WI38 (cell line): ENCODE results near the gene AGR2.

Experiments
- H3K4me3 ChIP-seq: 2 replicates; pipeline ENCODE4 v1.5.1; 2011; ENCODE audit warnings: low read depth, mild to moderate bottlenecking, control low read depth, low read length
- CTCF ChIP-seq: IDR thresholded peaks from 2 replicates; pipeline ENCODE4 v1.5.1; 2012; ENCODE audit warnings: low read depth, mild to moderate bottlenecking, control low read depth, low read length

AGR2 gene

DNA sequence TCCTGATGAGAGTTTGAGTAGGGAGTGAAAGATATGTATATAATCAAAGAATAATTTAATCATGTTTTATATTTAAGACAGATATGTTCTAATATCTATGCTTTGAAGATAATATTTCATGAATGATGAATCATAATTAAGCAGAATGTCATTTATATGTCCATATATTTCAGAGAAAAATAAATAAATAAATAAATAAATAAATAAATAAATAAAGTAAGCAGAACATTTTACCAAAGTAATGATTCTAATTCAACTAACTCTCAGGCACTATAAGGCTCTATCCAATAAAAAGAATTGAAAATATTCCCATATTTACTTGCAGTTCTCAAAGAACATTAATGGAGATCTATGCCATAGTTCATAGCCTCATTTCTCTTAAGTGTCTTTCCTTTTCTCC lies 40.9 kb upstream of the AGR2 start:
- no peak overlapping the region for H3K4me3 ChIP-seq
- no peak for TF ChIP-seq CTCF

DNA sequence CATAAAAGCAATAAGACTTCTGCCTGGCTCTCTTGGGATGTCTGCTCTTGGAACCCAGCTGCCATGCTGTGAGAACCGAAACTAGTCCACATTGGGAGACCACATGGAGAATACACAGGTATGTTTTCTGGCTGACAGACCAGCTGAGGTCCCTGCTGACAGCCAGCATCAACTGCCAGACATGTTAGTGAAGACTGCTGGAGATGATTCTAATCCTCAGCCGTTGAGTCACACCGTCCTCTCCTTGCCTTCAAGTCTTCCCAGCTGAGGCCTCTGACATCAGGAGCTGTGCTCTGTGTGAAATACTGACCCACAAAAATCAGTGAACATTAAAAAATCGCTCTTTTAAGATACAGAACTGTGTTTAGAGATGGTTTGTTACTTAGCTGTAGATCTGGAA lies 36.9 kb upstream of the AGR2 start:
- TF ChIP-seq CTCF, result no peak
- no peak overlapping the region for H3K4me3 ChIP-seq

- H3K4me3 ChIP-seq, result no peak overlapping the region
- TF ChIP-seq CTCF, result no peak
Measured at GRCh38 chr7:16840094-16840493, 35.3 kb upstream of the AGR2 start.

DNA sequence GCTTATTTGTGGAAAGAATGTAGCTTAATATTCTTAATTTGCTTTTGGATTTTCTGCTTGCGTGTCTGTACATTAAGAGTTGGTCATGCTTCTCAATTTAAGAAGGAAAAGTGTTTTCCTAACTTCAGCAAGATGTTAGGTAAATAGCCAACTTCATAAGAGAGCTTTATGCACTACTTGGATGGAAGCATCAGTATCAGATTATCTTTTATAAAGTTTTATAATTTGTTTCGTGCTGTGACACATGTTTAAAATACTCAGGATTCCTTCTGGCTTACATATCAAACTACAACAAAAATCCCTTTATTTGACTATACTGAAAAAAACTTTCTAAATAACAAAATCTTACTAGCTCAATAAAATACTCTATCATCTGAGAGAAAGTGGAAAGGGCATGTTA lies 34.8 kb upstream of the AGR2 start:
- no peak for TF ChIP-seq CTCF
- H3K4me3 ChIP-seq, result no peak overlapping the region

DNA sequence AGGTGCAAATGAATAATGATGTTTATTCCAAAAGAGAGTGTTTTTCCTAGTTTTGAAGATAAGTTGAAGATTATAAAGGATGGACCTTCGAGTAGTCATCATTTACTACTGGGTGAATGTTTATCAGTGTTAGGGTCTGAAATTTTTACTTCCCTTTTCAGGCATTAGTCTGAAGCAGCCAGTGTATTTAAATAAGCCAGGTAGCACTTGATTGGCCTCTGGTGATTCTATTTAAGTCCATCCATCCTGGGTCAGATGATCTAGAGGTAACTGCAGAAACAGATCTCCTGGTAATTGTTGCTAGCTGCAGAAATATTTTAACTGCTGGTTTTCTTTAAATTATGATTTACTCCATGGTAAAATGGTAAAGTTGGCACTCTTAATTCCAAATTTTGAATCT lies 34.1 kb upstream of the AGR2 start:
- no peak overlapping the region for H3K4me3 ChIP-seq
- no peak for TF ChIP-seq CTCF

DNA sequence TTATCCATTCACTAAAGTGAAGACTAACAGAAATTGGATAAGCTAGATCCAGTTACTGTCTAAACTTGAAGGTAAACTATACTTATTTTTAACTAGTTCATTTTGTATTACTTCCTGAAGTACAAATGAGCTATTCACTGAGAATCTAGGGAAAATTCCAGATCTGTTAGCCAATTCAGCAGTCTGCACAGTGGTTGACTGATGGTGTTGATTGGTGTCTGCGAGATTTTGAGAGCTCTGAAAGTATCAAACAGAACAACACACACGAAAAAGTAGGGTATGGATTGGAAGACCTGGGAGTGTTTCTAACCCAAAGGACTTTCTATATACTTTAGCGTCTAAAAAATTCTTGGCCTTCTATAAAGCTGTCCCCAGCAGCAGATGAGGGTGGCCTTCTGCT lies 33.6 kb upstream of the AGR2 start:
- TF ChIP-seq CTCF, result no peak
- H3K4me3 ChIP-seq, result no peak overlapping the region

- TF ChIP-seq CTCF, result no peak
- no peak overlapping the region for H3K4me3 ChIP-seq
Measured at GRCh38 chr7:16836481-16836880, 31.7 kb upstream of the AGR2 start.
